GM12873 (cell line): ENCODE measurements around the gene ENTPD1.

Experiments used
- CTCF ChIP-seq: IDR thresholded peaks from 2 replicates; pipeline ENCODE4 v1.5.1; 2012; ENCODE audit warnings: low read depth, mild to moderate bottlenecking, moderate library complexity, low read length, control low read depth; ENCODE audit not compliant: insufficient read depth; ENCODE audit errors: missing control alignments

Gene ENTPD1

DNA sequence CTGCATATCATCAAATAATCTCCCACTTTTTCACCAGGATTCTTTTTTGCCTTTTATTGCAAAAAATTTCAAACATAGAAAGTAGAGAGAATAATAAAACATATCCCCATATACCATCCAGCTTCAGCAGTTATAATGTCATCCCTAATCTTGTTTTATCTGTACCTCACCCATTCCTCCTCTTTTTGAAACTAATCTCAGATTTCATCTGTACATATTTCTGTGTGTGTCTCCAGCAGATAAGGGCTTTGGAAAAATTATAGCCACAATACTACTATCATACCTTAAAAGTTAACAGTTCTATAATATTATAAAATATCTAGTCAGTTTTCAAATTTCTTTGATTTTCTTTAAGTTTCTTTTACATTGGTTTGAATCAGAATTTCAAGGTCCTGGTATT, 7.6 kb upstream of the ENTPD1 start:
- TF ChIP-seq CTCF, result no peak

GRCh38 chr10:95755511-95756004, 405 bp upstream of the ENTPD1 start:
- TF ChIP-seq CTCF, result no peak

- TF ChIP-seq CTCF, result no peak
These were observed 1.1 kb downstream of the ENTPD1 start for GRCh38 chr10:95756809-95757684.

DNA sequence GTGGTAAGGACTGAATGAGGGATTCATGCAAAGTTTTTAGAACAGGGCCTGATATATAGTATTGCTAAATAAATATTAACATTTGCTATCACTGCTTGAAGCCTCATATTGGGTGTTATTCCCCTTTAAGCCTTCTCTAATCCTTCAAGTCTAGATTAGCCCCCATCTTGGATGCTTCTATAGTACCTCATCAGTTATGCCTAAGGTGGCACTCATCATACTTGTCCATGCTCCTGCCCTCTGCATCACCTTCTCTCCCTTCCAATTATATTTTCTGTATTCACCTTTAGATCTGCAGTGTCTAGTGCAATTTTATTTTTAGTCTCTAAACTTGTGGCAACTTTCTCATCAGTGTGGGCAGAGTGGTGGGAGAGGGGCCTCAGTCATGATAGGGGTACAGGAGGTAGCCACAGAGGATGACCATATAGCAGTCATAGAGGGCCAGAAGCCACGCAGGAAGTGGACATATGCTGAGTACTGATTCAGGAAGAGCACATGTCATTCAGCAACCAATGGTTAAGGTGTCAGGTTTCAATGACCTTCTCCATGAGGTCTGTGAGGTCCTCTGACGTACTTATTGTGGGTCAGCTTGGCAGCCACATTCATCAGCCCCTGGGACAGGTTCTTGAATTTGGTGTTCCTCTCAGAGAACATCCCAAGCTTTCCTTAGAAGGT, 2.5 kb downstream of the ENTPD1 start:
- no peak for TF ChIP-seq CTCF

DNA sequence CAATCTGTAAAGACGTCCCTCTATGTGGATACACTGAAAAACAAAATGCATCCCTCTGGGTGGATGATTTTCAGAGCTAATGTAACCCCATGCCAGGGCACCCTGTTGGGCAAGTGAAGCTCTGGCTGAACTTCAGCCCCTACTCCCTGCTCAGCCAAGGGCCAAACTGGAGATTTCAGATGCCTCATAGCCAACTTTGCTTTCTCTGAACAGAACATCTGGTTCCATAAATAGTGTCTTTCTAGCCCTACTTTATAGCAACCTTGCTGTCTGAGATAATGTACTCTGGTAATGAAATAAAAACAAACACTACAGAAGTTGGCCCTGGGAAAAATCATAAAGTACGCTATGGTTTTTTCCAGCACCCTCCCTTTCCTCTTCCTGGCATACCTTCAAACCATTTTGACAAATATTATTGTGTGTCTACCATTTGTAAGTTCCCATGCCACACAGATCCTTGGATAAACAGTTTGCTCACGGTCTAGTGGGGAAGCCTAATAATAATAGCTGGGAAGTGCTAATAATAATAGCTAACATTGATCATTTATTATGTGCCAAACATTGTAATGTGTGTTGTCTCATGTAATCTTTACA, 3.4 kb downstream of the ENTPD1 start:
- TF ChIP-seq CTCF, result no peak

DNA sequence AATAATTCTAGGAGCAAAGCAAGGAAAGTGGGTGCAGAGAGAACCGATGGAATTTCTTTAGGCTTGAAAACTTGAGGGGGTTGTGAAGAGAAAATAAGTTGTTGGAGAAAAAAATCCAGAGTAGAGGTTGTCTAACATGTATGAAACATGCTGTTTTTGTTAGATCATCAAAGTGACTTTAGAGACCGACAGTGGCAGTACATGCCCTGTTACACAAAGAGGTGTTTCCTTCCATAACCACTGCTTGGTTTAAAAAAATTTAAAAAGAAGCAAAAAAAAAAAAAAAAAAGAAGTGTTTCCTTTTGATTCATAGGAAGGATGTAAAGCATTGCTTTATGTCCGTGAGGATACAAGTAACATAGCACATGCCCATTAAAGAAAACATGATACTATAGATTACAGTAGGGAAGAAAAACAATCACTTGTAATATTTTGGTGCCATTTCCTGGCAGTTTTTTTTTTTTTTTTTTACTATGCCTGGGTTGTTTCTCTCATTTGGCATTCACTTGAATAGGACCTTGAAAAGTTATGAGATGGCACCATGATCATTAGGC, 6.1 kb downstream of the ENTPD1 start:
- TF ChIP-seq CTCF, result no peak
